Endothelial cell of umbilical vein (primary cell): ENCODE results near the gene COG5. TPM values are rescaled to one million over a fixed set of nuclear protein-coding genes. Genes with fewer than 3 reads are reported as not detected.

ENCODE experiments used
- BruUV-seq: library from RNA; stranded (reverse); fragments of 400-500 nt; replicated peaks from 2 replicates; lab custom pipeline; 2021; lab: Mats Ljungman, UMichigan
- CTCF ChIA-PET: fragments of 300-600, 350-600 bp; sonication (Branson Sonifier 250); formaldehyde crosslinking; loops from one replicate; lab custom pipeline; 2021; ENCODE audit warnings: antibody characterized with exemption, inconsistent platforms; lab: Charles Lee
- POLR2A ChIA-PET: fragments of 300-600, 350-600 bp; sonication (Branson Sonifier 250); formaldehyde crosslinking; loops from one replicate; lab custom pipeline; 2021; ENCODE audit warnings: antibody characterized with exemption, inconsistent platforms; lab: Charles Lee
- DNase-seq: peaks from one replicate; pipeline ENCODE4 v3.0.0-alpha.2; 2011; ENCODE audit warnings: low read depth, low spot score
- FAIRE-seq: peaks from 2 replicates; lab custom pipeline; 2011; peaks lifted over from hg19 to GRCh38; lab: Jason Lieb, UNC
- H2AFZ ChIP-seq: 2 replicates; pipeline ENCODE4 v1.6.0; 2012; ENCODE audit warnings: low read depth, low read length, control low read depth, inconsistent platforms
- H3K27ac ChIP-seq: 2 replicates; pipeline ENCODE4 v1.5.1; 2011; ENCODE audit warnings: low read depth, mild to moderate bottlenecking, control low read depth, low read length, moderate library complexity; ENCODE audit not compliant: insufficient read depth
- H3K27me3 ChIP-seq, 2 experiments: 2 replicates each; pipeline versions ENCODE4 v1.6.0 to v1.6.1; 2011; ENCODE audit warnings: low read length in 2 of 2, mixed read lengths in 1 of 2; ENCODE audit not compliant: control insufficient read depth in 2 of 2, insufficient read depth in 2 of 2
- H3K36me3 ChIP-seq, 2 experiments: 2 replicates in 1 of 2; 3 replicates in 1 of 2; pipeline ENCODE4 v1.5.1; 2011; ENCODE audit warnings: low read length in 2 of 2, mild to moderate bottlenecking in 1 of 2, moderate library complexity in 1 of 2; ENCODE audit not compliant: control insufficient read depth in 2 of 2, insufficient read depth in 2 of 2; ENCODE audit errors: extremely low read depth in 1 of 2
- H3K4me1 ChIP-seq: 3 replicates; pipeline ENCODE4 v1.5.1; 2011; ENCODE audit warnings: mild to moderate bottlenecking, low read length; ENCODE audit not compliant: control insufficient read depth, insufficient read depth; ENCODE audit errors: extremely low read depth
- H3K4me2 ChIP-seq: 2 replicates; pipeline ENCODE4 v1.6.1; 2011; ENCODE audit warnings: low read length, control low read depth, mixed read lengths; ENCODE audit not compliant: insufficient read depth
- H3K4me3 ChIP-seq, 3 experiments: fragments of 200-600 bp in 1 of 3; sonication (generic), shearing (Covaris generic) in 1 of 3; replicated peaks in 1 of 3; 2 replicates each; pipeline ENCODE4 v1.5.1; 2011 to 2016; ENCODE audit warnings: control low read depth in 3 of 3, low read length in 3 of 3, mild to moderate bottlenecking in 2 of 3, inconsistent platforms in 1 of 3, low read depth in 1 of 3, moderate library complexity in 1 of 3; ENCODE audit not compliant: insufficient read depth in 1 of 3
- H3K79me2 ChIP-seq: 2 replicates; pipeline ENCODE4 v1.6.0; 2012; ENCODE audit warnings: low read length, inconsistent platforms; ENCODE audit not compliant: control insufficient read depth, insufficient read depth
- H3K9ac ChIP-seq: replicated peaks from 2 replicates; pipeline ENCODE3; 2011; ENCODE audit warnings: low read length, control low read depth; ENCODE audit not compliant: insufficient read depth; ENCODE audit errors: extremely low read depth
- H3K9me1 ChIP-seq: replicated peaks from 3 replicates; pipeline ENCODE4 v1.6.0; 2011; ENCODE audit warnings: mild to moderate bottlenecking, low read length; ENCODE audit not compliant: control insufficient read depth, insufficient read depth; ENCODE audit errors: extremely low read depth
- H3K9me3 ChIP-seq: replicated peaks from 2 replicates; pipeline ENCODE4 v1.5.1; 2012; ENCODE audit warnings: low read length, inconsistent platforms; ENCODE audit not compliant: control insufficient read depth, insufficient read depth
- H4K20me1 ChIP-seq: replicated peaks from 2 replicates; pipeline ENCODE3; 2011; ENCODE audit warnings: mild to moderate bottlenecking, low read length; ENCODE audit not compliant: control insufficient read depth, insufficient read depth; ENCODE audit errors: extremely low read depth
- EZH2 ChIP-seq: IDR thresholded peaks from 2 replicates; pipeline ENCODE4 v1.6.1; 2012; ENCODE audit warnings: borderline replicate concordance, low read depth, mild to moderate bottlenecking, moderate library complexity, low read length, inconsistent platforms; ENCODE audit not compliant: severe bottlenecking
- FOS ChIP-seq: IDR thresholded peaks from 2 replicates; pipeline ENCODE4 v1.6.1; 2011; ENCODE audit warnings: mild to moderate bottlenecking, low read length, moderate library complexity, borderline replicate concordance; ENCODE audit not compliant: insufficient read depth
- GATA2 ChIP-seq: IDR thresholded peaks from 2 replicates; pipeline ENCODE4 v1.7.0; 2011; ENCODE audit warnings: low read depth, mild to moderate bottlenecking, moderate library complexity, mixed read lengths, low read length; ENCODE audit not compliant: insufficient read length, insufficient read depth
- JUN ChIP-seq: IDR thresholded peaks from 2 replicates; pipeline ENCODE4 v1.6.1; 2011; ENCODE audit warnings: borderline replicate concordance, low read depth; ENCODE audit not compliant: insufficient read length, insufficient read depth
- MAX ChIP-seq: IDR thresholded peaks from 2 replicates; pipeline ENCODE4 v1.6.1; 2011; ENCODE audit not compliant: insufficient read depth, insufficient read length
- MYC ChIP-seq: IDR thresholded peaks from one replicate; pipeline ENCODE4 v1.6.1; 2011; ENCODE audit warnings: mild to moderate bottlenecking, low read depth, low read length
- POLR2A ChIP-seq: IDR thresholded peaks from 2 replicates; pipeline ENCODE4 v1.6.1; 2012; ENCODE audit warnings: low read depth, mild to moderate bottlenecking, control low read depth, low read length
- POLR2AphosphoS5 ChIP-seq: IDR thresholded peaks from 2 replicates; pipeline ENCODE4 v1.6.1; 2012; ENCODE audit warnings: low read depth, mild to moderate bottlenecking, control low read depth, low read length, moderate library complexity; ENCODE audit not compliant: insufficient read depth
- dilution Hi-C: fragments of 300-500 bp; cut with MboI; formaldehyde crosslinking; loops from one replicate; pipeline ENCODE4 v1.15.0; 2019; ENCODE audit warnings: low sequenced_read_pairs; ENCODE audit not compliant: extremely low pct_ligation_motif_present
- intact Hi-C: fragments of 100-400 bp; cut with micrococcal nuclease; formaldehyde crosslinking; loops from one replicate; pipeline ENCODE4 v1.10.0; 2022
- polyA plus RNA-seq, 4 experiments: library from polyadenylated mRNA; depleted of rRNA in 3 of 4; stranded (reverse) in 3 of 4; unstranded in 1 of 4; fragments of >200 nt; gene quantifications; 2 replicates each; pipeline versions ENCODE4 v1.2.1 to v1.2.3, GENCODE V29; 2011 to 2012; ENCODE audit warnings: missing spikeins in 1 of 4
- total RNA-seq: library from RNA; stranded (reverse); gene quantifications from 2 replicates; pipeline ENCODE4 v1.2.3, GENCODE V29; 2021
- TF ChIP-seq, protein P1 (sequence below), 2 donors: IDR thresholded peaks; 1 replicate in 1 of 2; 2 replicates in 1 of 2; pipeline ENCODE4 v1.5.1; 2011; ENCODE audit warnings: low read length in 2 of 2, mild to moderate bottlenecking in 2 of 2, moderate library complexity in 2 of 2, control low read depth in 1 of 2, inconsistent platforms in 1 of 2, low read depth in 1 of 2; ENCODE audit not compliant: insufficient read depth in 1 of 2; ENCODE audit errors: extremely low read depth in 1 of 2

The COG5 gene
- total and polyA plus RNA-seq, 2 donors (not counting 3 experiments of a cell fraction or from before 2014, with no cell fraction given) = 18.8 to 45.3 TPM

DNA sequence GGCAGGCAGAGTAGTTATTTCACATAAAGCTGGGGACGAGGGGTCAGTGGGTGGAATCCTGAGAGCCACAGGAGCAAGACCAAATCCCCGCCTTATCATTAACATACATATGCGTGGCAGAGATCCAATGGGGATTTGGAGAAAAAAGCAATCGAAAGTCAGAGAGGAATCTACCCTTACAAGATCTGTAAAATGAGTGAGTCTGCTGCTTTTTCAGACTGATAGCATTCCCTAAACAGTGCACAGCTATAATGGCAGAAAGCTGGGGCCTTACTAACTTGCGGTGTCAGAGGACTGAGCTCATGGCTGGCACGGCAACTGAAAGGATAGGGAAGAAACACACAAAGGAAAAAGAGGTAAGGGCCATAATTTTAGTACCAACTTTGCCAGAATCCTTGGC lies 68.8 kb downstream of the COG5 start:
- Histone ChIP-seq H3K9ac (no peak overlapping the region), H3K9me1 (no peaks in the 10 kb centered on the region), H3K4me2 (no peak overlapping the region), H3K79me2 (peaks cover 15% of the 10 kb centered on the region), H4K20me1 (peaks cover 7% of the 10 kb centered on the region), H3K4me3 (no peak overlapping the region), H3K36me3 (no peaks in the 10 kb centered on the region), H2AFZ (no peak overlapping the region), H3K27me3 (no peaks in the 10 kb centered on the region), H3K9me3 (no peaks in the 10 kb centered on the region), H3K27ac (no peak overlapping the region), H3K4me1 (no peaks in the 10 kb centered on the region)
- dilution Hi-C loops (no loop called here), intact Hi-C loops (no loop called here)
- TF ChIP-seq POLR2AphosphoS5 (no peak), MYC (no peak), GATA2 (no peak), JUN (no peak), POLR2A (no peak), FOS (no peak), EZH2 (no peak), MAX (no peak)
- TF ChIP-seq, protein P1, sequence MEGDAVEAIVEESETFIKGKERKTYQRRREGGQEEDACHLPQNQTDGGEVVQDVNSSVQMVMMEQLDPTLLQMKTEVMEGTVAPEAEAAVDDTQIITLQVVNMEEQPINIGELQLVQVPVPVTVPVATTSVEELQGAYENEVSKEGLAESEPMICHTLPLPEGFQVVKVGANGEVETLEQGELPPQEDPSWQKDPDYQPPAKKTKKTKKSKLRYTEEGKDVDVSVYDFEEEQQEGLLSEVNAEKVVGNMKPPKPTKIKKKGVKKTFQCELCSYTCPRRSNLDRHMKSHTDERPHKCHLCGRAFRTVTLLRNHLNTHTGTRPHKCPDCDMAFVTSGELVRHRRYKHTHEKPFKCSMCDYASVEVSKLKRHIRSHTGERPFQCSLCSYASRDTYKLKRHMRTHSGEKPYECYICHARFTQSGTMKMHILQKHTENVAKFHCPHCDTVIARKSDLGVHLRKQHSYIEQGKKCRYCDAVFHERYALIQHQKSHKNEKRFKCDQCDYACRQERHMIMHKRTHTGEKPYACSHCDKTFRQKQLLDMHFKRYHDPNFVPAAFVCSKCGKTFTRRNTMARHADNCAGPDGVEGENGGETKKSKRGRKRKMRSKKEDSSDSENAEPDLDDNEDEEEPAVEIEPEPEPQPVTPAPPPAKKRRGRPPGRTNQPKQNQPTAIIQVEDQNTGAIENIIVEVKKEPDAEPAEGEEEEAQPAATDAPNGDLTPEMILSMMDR (IDR thresholded peaks at IDR 0.05; ENCODE audit: extremely low read depth in 1 of 2, insufficient read depth in 1 of 2, low read depth in 1 of 2, low read length in 2 of 2) = no peak
- no TSS peak for BruUV-seq
- ChIA-PET CTCF (interaction anchor here (1.0 kb wide), 1 partner anchor 212 kb away, joined by 3 read pairs; no protein-coding TSS in a partner anchor), POLR2A (no interaction called here)
- FAIRE-seq (no peak), DNase-seq (no peak)
